ENCODE results near the gene FBLN2. TPM values are rescaled to one million over a fixed set of nuclear protein-coding genes. Genes with fewer than 3 reads are reported as not detected.

The FBLN2 gene
- total and polyA plus RNA-seq, 10 of the 15 experiments (the other 5 are each of a cell fraction or from before 2014, with no cell fraction given), result 0.03 to 0.41 (median 0.12) TPM; not detected in 2

DNA sequence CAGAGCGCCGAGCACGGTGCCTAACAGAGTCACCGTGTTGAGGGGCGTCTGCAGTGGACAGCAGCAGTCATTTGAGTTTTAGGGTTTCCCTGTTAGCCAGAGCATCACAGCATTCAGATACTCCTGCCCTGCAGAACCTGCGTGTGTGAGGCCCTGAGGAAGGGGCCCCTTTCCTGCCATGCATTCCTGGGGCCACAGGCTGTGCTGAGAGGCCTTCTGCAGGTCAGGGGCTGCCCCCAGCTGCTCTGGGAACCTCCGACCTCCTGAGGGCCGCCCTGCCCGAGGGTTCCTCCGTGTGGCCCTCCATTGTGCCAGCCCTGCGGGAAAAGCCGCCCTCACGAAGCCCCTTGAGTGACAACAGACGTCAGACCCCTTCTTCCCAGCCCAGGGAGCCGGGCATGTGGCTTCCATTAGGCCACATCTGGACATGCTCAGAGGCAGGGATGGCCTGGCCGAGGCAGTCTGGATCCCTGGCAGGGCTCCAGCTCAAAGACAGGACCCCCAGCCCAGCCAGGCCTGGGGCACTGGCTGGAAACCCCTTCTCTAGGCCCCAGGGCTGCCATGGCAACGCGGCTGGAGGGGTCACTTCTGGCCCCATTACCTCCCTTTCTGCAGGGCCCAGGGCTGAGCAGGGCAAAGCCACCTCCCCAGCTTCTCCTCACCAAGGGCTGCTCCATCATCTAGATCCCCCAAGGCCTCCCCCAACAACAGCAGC lies 25.3 kb downstream of the FBLN2 start:
- H3K27me3 ChIP-seq (replicated peaks in 1 of 2; ENCODE audit: control insufficient read depth in 2 of 2, insufficient read depth in 2 of 2, low read length in 1 of 2), result no peaks in the 10 kb centered on the region; a peak in 1 of 4 replicates
- ChIA-PET RAD21 (ENCODE audit: unreplicated experiment) (interaction anchor here (0.7 to 1.6 kb wide), 2 partner anchors 78 to 1354 kb away, joined by 3 to 5 read pairs; no protein-coding TSS in a partner anchor), CTCF (no interaction called here), POLR2A (no interaction called here), SMC1A (ENCODE audit: uncharacterized antibody, unreplicated experiment) (no interaction called here)
- no peak overlapping the region for H3K4me3 ChIP-seq
- H3K4me1 ChIP-seq (ENCODE audit: control insufficient read depth, insufficient read depth, low read length), result no peaks in the 10 kb centered on the region
- H4K20me1 ChIP-seq (ENCODE audit: control insufficient read depth, insufficient read depth), result no peaks in the 10 kb centered on the region
- H3K4me2 ChIP-seq (ENCODE audit: control insufficient read depth, insufficient read depth), result no peak overlapping the region
- FAIRE-seq (no peak), DNase-seq (ENCODE audit: low read depth, low spot score) (no peak), ATAC-seq (no peak)
- no peak overlapping the region for H3K9ac ChIP-seq (ENCODE audit: control insufficient read depth, insufficient read depth, low read length)
- no peak overlapping the region for H2AFZ ChIP-seq (ENCODE audit: control insufficient read depth, low read depth, low read length)
- H3K79me2 ChIP-seq (ENCODE audit: control insufficient read depth, insufficient read depth, low read length), result no peaks in the 10 kb centered on the region
- no peak overlapping the region for H3K27ac ChIP-seq (ENCODE audit: control insufficient read depth, insufficient read depth)
- in situ Hi-C loops (cut with MboI) (no loop called here), intact Hi-C loops (cut with micrococcal nuclease; ENCODE audit: unreplicated experiment) (no loop called here)
- H3K36me3 ChIP-seq (ENCODE audit: control insufficient read depth in 2 of 2, insufficient read depth in 2 of 2, low read length in 1 of 2), result no peaks in the 10 kb centered on the region
- H3K9me3 ChIP-seq (replicated peaks; ENCODE audit: control insufficient read depth, insufficient read depth, low read length), result no peaks in the 10 kb centered on the region
- no peak for TF ChIP-seq ZNF24 (IDR thresholded peaks at IDR 0.05)
- no peak for TF ChIP-seq HDAC6 (IDR thresholded peaks at IDR 0.05; ENCODE audit: unreplicated experiment)
- TF ChIP-seq, protein P1, sequence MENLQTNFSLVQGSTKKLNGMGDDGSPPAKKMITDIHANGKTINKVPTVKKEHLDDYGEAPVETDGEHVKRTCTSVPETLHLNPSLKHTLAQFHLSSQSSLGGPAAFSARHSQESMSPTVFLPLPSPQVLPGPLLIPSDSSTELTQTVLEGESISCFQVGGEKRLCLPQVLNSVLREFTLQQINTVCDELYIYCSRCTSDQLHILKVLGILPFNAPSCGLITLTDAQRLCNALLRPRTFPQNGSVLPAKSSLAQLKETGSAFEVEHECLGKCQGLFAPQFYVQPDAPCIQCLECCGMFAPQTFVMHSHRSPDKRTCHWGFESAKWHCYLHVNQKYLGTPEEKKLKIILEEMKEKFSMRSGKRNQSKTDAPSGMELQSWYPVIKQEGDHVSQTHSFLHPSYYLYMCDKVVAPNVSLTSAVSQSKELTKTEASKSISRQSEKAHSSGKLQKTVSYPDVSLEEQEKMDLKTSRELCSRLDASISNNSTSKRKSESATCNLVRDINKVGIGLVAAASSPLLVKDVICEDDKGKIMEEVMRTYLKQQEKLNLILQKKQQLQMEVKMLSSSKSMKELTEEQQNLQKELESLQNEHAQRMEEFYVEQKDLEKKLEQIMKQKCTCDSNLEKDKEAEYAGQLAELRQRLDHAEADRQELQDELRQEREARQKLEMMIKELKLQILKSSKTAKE (IDR thresholded peaks at IDR 0.05; ENCODE audit: low read depth, poor library complexity, severe bottlenecking), result no peak
- TF ChIP-seq POU2F2 (IDR thresholded peaks at IDR 0.05; ENCODE audit: borderline replicate concordance, low read depth, low read length), result no peak
- TF ChIP-seq JUNB (IDR thresholded peaks at IDR 0.05), result no peak
- no peak for TF ChIP-seq BCL11A (IDR thresholded peaks at IDR 0.05; ENCODE audit: low read depth, low read length)
- no peak for TF ChIP-seq ZBED1 (IDR thresholded peaks at IDR 0.05; ENCODE audit: borderline replicate concordance)
- no peak for TF ChIP-seq ZNF217 (IDR thresholded peaks at IDR 0.05)
- no peak for TF ChIP-seq LARP7 (IDR thresholded peaks at IDR 0.05)
- no peak for TF ChIP-seq PAX8 (IDR thresholded peaks at IDR 0.05)
- no peak for TF ChIP-seq MTA3 (IDR thresholded peaks at IDR 0.05; ENCODE audit: borderline replicate concordance, low read length)
- WGBS (ENCODE audit: insufficient coverage, insufficient replicate concordance, low lambda C conversion rate, missing lambda C conversion rate), result 32% methylated on average over 18 of the region's 18 CpGs
- no TSS peak for BruUV-seq (replicated peaks)

Measured in GM12878 (cell line).